Fibroblast of villous mesenchyme (primary cell): ENCODE measurements around the gene DHRSX. TPM values are rescaled to one million over a fixed set of nuclear protein-coding genes. Genes with fewer than 3 reads are reported as not detected.
"Not testable (repeated sequence)": the region's sequence is repeated elsewhere in the genome, so short reads cannot be mapped to it uniquely, and the experiment has no call there.

Experiments used
- DNase-seq: peaks from one replicate; pipeline ENCODE4 v3.0.0-alpha.2; 2010; ENCODE audit warnings: low read depth
- H3K4me3 ChIP-seq: 2 replicates; pipeline ENCODE4 v1.5.1; 2011; ENCODE audit warnings: low read depth, mild to moderate bottlenecking, low read length
- CTCF ChIP-seq: IDR thresholded peaks from 2 replicates; pipeline ENCODE4 v1.5.1; 2012; ENCODE audit warnings: low read depth, mild to moderate bottlenecking, low read length; ENCODE audit not compliant: insufficient read depth
- total RNA-seq: library from RNA; depleted of rRNA; stranded (reverse); fragments of >200 nt; gene quantifications from 2 replicates; pipeline ENCODE4 v1.2.3, GENCODE V29; 2012

Gene DHRSX
- total RNA-seq, 1 donor, result 24.6 TPM

- no peak for DNase-seq
- TF ChIP-seq CTCF, result no peak
- no peak overlapping the region for H3K4me3 ChIP-seq
These were observed 280.5 kb downstream of the DHRSX start for GRCh38 chrX:2220296-2220695.

- H3K4me3 ChIP-seq, DNase-seq: not testable (repeated sequence)
These were observed 286.5 kb downstream of the DHRSX start for GRCh38 chrX:2214138-2214823.

GRCh38 chrX:2211667-2212066 lies 289.1 kb downstream of the DHRSX start:
- not testable (repeated sequence) for H3K4me3 ChIP-seq, DNase-seq

GRCh38 chrX:2193273-2193592 lies 307.5 kb downstream of the DHRSX start:
- no peak for TF ChIP-seq CTCF
- DNase-seq, result no peak
- H3K4me3 ChIP-seq, result no peak overlapping the region

- H3K4me3 ChIP-seq, result no peak overlapping the region
- DNase-seq, result no peak
- TF ChIP-seq CTCF, result no peak
These were observed 308.0 kb downstream of the DHRSX start for GRCh38 chrX:2192584-2193272.

GRCh38 chrX:2188840-2189239 lies 311.9 kb downstream of the DHRSX start:
- H3K4me3 ChIP-seq, result no peak overlapping the region
- DNase-seq, result no peak
- no peak for TF ChIP-seq CTCF

GRCh38 chrX:2188330-2188792 lies 312.4 kb downstream of the DHRSX start:
- TF ChIP-seq CTCF, result no peak
- H3K4me3 ChIP-seq, result no peak overlapping the region
- DNase-seq, result no peak
